Activated CD4-positive, alpha-beta T cell treated with anti-CD3 and anti-CD28 coated beads, Interleukin-10, Interleukin-2, amounts not matched to agents 100 ng/mL and 50 ng/mL, durations not matched to agents 16 hours and 8 hours (primary cell): Measurements from ENCODE around the gene PYHIN1.
A peak's percentile ranks its signal among the peaks of the same experiment; 100 is the strongest.
"Not testable (repeated sequence)": the region's sequence is repeated elsewhere in the genome, so short reads cannot be mapped to it uniquely, and the experiment has no call there.

Experiments
- DNase-seq: peaks from one replicate; pipeline ENCODE4 v3.0.0-alpha.2; 2020

Gene PYHIN1

GRCh38 chr1:158983235-158983634 lies 51.9 kb downstream of the PYHIN1 start:
- DNase-seq: no peak

GRCh38 chr1:158984386-158984785 lies 53.0 kb downstream of the PYHIN1 start:
- DNase-seq: no peak

GRCh38 chr1:158989424-158989823 lies 58.1 kb downstream of the PYHIN1 start:
- no peak for DNase-seq

GRCh38 chr1:158992787-158993312 lies 61.5 kb downstream of the PYHIN1 start:
- DNase-seq: no peak

- no peak for DNase-seq
These were observed 65.6 kb downstream of the PYHIN1 start for GRCh38 chr1:158996998-158997397.

GRCh38 chr1:158998037-158998780 lies 66.9 kb downstream of the PYHIN1 start:
- peak; percentile 15 for DNase-seq

- peak; percentile 77 for DNase-seq
These were observed 67.4 kb downstream of the PYHIN1 start for GRCh38 chr1:158998781-158999161.

GRCh38 chr1:158999316-159000069 lies 68.1 kb downstream of the PYHIN1 start:
- no peak for DNase-seq

GRCh38 chr1:159000070-159000409 lies 68.7 kb downstream of the PYHIN1 start:
- DNase-seq: no peak

- DNase-seq: no peak
These were observed 69.3 kb downstream of the PYHIN1 start for GRCh38 chr1:159000625-159001024.

- no peak for DNase-seq
These were observed 73.8 kb downstream of the PYHIN1 start for GRCh38 chr1:159005161-159005560.

GRCh38 chr1:159005676-159006075 lies 74.3 kb downstream of the PYHIN1 start:
- DNase-seq: no peak

GRCh38 chr1:159006210-159006807 lies 75.0 kb downstream of the PYHIN1 start:
- not testable (repeated sequence) for DNase-seq

GRCh38 chr1:159007726-159008125 lies 76.4 kb downstream of the PYHIN1 start:
- DNase-seq: no peak

- DNase-seq: peak; percentile 92
These were observed 77.4 kb downstream of the PYHIN1 start for GRCh38 chr1:159008744-159009188.

GRCh38 chr1:159009287-159009686 lies 77.9 kb downstream of the PYHIN1 start:
- no peak for DNase-seq

GRCh38 chr1:159009704-159010361 lies 78.5 kb downstream of the PYHIN1 start, which contains the start of gene IFI16:
Gene IFI16 (plus strand): TSS chr1:159009907. CDS start chr1:159014681, 4,774 bp downstream.
- peak; percentile 95 for DNase-seq

- no peak for DNase-seq
These were observed 79.0 kb downstream of the PYHIN1 start for GRCh38 chr1:159010391-159010790.

GRCh38 chr1:159011001-159011400 lies 79.6 kb downstream of the PYHIN1 start:
- DNase-seq: peak; percentile 47

GRCh38 chr1:159011751-159012150 lies 80.4 kb downstream of the PYHIN1 start:
- DNase-seq: no peak

- peak; percentile 93 for DNase-seq
These were observed 81.1 kb downstream of the PYHIN1 start for GRCh38 chr1:159012495-159012894.

GRCh38 chr1:159014003-159014571 lies 82.7 kb downstream of the PYHIN1 start:
- DNase-seq: peak; percentile 49

- DNase-seq: peak; percentile 56
These were observed 83.5 kb downstream of the PYHIN1 start for GRCh38 chr1:159014851-159015250.
